Smooth muscle cell of the brain vasculature (primary cell): ENCODE measurements around the gene PRAC2.

ENCODE experiments used
- DNase-seq: peaks from one replicate; pipeline ENCODE4 v3.0.0-alpha.2; 2012; ENCODE audit warnings: low read depth, low spot score

Gene PRAC2

DNA sequence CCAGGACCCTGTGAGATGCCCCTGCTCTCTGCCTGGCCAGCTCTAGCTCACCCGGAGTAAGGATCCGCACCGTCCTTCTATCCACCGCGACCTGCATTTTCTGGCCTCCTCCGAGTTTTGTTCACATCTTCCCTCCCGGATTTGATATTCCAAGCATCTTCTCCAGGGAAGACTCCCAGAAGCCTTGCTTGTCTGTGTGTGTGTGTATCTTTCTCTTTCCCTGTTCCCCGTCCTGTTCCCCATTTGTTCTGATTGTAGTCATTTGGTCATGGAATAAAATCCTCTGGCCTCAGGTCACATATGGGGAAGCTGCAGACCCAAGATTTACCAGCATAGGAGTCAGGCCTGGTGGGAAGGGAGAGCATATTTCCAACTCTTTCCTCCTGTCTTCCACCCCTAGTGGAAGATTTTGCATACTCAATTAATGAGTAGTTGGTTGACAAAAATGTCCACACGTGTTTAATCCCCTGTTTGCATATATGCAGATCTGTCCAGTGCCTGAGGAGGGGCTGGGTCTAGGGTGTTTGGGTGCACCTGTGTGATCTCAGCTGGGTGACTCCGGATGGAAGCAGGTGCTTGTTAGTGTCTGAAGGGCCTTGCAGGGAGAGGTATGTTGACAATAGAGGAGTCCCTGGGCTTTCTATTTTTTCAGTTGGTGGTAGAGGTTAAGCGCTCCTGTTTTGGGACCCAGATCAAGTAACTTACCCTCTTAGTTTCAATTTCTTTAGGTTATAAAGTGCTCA is 2.5 kb upstream of the PRAC2 start:
- DNase-seq: no peak

DNA sequence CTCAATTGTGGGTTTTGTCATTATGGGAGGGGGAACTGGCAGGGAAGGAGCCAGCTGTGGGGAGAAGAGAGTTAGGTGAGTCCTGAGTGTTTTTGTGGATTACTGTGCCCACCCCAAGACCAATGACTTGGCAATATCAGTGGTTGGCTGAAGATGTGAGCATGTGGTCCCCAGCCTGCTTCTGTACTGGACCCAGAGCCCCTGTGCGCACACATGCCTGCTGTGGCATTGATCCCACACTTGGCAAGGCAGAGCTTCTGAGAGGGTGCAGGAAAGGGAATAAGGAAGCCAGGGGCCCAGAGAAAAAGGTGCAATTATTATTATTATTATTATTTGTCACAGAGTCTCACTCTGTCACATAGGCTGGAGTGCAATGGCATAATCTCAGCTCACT is 2.0 kb upstream of the PRAC2 start:
- DNase-seq: no peak

DNA sequence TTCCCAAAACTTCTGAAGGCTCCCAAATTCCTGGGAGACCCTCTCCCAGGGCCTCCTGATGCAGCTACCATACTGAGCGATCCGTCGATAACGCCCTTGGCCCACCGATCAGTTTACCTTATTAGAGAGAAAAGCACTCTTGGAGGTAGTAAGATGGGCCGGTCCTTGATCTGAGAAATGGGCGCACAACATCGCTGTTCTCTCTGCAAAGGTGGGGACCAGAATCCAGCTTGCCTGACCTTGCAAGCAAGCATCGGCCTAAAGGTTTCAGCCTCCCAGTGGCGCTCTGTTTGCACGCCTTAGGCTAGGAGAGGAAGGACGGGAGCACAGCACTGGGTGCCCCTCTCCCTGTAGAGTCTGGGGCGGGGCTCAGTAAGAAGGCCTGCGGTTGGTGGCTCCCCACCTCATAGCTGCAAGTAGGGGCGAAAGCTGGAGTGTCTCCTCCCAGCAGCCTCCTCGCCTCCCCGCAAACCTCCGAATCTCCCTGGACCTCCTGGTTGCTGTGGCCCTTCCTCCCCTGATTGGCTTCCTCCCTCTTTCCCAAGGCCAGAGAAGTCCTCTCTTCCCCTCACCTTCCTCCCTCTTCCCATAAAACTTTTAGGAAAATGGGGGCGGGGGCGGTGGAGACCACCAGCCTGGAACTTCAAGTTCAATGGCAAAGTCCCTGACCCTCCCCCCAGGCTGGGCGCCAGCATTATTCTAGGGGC is 631 bp upstream of the PRAC2 start, which contains the start of gene PRAC1:
Gene PRAC1 (minus strand): TSS at position 318 of the 707 bp plus-strand sequence. CDS start 126 bp downstream, at position 192.
- DNase-seq: no peak

DNA sequence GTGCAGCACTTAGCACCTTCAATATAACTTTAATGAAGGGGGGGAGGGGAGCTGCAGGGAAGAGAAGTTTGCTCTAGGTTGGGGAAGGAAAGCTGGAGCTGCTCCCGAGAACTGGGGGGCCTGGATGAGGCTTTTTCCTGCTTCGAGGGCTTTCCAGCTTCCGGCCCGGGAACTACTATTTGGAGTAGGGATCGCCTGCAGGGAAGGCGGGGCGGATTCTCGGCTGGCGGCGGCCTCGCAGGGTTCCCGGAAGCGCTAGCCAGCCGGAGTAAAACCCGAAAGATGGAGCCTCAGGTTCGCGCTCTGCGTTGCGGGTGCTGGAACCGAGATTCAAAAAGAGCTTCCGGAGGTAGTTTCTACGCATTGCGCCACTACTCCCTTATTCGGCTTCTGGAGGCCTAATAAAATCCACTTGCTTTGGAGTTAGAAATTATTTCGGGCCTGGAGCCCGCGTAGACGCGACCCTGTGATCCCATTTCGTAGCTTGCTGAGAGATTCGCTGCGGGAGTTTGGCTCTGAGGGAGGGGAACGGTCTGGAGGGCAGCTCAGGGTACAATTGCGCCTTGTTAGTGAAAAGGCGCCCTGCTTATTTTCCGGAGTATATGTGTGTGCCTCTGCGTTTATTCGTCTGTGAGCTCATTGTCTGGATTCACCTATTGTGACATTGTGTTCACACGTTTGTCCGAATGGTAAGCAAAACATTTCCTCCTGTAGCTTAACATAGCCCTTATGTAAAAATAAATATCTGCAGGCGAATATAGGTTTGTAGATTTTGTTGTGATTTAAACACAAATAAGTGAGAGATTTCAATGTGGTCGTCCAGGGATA is 652 bp downstream of the PRAC2 start:
- DNase-seq: no peak

DNA sequence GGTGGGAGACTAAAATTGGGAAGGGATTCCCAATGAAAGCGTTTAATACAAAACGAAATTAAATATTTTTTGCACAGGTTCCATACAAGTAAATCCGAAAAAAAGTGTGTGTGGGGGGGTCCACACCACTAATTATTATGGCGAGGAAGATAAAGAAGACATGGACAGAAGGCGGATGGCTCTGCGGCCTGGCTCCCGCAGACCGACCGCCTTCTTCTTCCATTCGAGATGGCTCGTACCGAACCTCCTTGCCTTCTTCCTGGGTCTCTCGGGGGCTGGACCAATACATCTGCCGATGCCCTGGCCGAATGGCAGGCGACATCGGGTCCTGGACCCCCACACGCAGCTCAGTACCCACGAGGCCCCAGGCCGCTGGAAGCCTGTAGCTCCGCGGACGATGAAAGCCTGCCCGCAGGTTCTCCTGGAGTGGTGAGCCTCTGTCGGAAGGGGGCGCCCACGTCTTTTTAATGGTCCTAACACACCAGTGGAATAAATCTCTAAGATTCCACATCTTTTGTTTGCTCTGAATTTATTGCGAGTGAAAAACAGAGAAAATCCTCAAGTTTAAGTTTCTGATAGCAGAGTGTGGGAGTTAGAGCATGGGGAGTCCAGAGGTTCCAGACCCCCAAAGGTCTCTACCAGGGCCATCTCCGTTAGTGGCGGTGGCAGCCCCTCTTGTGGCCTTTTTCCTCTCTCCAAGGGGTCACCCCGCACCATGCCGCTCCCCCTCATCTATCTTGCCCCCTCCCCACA is 1.4 kb downstream of the PRAC2 start:
- DNase-seq: peak; percentile 17

DNA sequence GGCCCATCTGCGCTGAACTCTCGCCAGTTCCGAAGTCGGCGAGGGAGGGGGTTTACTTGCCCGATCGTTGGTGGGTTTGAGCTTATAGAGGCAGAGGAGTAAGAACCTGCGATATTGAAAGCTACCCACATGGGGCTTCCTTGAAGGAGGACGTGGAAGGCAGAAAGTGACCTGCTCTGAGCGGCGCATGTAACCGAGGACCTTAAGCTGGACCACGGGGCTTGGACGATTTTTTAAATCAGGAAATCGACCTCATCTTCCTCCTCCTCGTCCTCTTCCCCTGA is 2.0 kb downstream of the PRAC2 start:
- DNase-seq: no peak

DNA sequence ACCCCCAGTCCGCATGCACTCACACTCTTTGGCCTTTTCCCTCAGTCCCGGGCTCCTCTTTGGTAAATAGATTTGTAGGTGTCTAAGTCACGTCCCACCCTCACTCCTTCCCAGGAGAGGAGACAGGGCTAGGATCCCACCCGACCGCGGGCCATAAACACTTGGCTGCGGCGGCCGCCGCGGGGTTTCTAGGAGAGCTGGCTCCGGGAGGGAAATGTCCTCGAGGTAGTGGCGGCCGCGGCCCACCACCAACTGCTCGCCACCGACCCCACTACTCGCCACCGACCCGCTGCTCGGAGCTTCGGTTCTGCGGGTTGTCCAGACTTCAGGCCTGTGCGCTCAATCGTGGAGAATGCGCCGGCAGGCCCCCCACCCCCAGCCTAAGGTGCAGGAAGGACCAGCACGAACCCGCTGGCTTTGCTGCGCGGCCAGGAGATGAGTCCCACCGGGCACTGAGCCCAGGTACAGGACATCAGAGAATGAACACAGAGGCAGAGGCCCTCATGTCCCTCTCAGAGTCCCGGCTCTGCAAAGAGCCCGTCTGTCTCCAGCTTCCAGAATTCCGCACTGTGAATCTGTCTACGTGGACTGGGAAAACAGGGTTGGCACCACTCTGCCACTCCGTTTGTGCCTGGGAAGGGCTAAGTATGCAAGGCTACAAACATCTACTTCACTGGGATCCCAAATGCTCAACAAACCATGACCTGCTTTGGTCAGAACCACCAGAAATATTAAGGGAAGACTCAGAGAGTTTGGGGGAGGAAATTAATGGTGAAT is 2.5 kb downstream of the PRAC2 start:
- DNase-seq: no peak

DNA sequence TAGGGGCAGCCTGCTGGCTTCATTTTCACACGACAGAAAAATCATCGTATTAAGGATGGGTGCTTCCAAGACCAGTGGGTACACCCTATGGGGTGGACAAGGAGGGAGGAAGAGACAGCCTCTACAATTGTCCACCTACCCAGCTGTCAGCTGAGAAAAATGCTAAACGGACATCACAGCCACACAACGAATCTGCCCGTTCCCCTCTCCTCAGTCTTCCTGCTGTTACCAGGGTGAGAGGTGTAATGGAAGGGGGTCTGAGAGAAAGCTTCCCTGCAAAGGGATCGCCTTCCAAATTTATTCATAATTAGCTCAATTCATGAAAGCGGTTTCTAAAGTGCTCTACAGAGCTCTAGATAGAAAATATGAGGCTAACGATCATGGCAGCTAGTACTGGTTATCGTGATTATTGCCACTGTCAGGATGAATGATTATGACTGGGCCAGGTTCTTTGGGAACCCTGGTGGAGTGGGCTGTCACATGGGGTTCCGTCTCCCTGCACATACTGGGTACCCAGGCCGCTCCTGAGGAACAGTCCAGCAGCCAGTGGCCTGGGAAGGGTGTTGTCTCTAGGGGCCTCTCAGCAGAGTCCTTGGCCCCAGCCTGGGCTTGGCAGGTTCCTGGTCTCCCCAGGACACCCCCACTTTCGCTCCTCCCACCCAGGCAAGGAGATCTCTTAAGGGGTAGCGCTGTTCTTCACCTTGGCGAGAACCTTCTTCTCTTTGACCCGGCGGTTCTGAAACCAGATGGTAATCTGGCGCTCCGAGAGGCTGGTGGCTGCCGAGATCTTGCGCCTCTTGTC is 3.3 kb downstream of the PRAC2 start:
- DNase-seq: no peak

DNA sequence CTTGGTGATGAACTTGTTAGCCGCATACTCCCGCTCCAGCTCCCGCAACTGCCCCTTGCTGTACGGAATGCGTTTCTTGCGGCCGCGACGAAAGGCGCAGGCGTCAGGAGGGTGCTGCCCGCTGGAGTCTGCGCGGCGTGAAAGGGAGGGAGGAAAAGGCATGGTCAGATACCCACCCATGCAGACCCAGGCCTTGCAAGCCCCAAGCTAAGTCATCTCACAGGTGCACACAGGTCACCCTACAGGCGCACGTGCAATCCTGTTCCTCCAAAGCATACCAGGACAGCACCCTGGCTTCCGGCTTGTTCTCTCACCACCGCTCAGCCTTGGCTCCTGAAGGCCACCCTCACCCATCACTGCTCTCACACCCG is 3.9 kb downstream of the PRAC2 start:
- DNase-seq: no peak

DNA sequence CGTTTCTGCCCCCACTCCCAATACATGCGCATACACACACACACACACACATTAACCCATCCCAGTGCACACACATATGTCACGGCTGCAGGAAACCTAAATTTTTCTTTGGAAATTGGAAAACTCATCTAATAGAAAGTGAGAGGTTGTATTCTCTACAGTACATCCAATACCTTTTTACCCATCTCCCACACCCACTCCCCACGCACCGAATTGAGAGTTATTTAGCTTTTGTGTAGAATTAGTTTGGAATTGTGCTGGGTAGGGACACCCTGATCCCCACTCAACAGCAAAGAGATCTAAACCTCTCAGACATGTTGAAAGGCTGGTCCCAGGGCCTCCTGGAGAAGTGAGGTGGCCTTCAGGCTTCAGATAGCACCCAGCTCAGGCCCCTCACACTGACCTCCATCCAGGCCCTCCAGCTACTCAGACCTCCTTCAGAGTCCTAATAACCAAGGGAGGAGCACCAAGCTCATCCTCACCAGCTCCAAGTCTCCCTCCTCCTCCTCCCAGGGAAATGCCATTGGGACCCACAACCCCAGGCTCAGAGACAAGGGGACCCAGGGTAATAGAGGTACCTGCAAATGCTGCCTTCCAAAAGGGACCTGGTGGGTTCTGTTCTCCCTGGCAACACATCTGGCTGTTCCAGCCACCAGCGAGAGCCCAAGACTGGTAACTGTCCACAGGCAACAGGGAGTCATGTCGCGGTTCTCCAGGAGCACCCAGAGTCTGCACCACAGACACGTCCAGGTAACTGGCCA is 4.6 kb downstream of the PRAC2 start:
- no peak for DNase-seq

DNA sequence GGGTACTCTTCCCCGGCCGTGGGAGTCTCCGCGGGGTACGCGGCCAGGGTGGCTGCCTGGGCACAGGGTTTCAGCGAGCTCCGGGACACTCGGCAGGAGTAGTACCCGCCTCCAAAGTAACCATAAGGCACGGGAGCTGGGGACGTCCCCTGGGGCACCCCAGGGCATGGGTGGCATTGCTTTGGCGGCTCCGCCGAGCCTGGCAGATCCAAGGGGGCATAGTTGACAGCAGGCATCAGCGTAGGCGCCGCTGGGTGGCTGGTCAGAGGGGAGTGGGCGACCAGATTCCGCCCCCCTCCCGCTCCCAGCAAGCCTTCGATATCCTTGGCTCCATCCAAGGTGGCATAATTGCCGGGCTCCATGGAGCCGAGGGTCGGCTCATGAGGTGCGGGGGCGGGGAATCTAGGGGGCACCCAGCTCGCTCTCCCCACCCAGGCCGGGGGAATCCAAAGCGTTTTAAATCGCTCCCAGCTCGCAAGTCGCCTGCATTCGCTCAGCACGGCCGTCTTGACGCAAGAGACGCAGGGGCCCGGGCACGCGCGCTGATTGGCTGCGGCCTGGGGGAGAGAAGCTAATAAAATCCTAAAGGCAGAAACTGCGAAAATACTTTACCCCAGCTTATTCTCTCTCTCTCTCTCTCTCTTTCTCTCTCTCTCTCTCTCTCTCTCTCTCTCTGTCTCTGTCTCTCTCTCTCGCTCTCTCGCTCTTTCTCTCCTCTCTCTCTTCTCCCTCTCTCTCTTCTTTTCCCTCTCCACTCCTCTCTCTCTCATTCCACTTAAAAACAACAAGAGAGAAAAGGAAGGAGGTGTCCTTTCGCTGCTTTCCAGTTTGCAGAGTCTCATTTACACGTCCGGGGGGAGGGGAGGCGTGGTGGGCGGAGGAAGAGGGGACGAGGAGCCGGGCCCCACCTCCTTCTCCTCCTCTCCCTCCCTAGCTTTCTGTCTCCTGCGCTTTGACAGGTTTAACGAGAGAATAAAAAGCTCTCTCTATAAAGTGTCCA is 5.5 kb downstream of the PRAC2 start, which contains the start of gene HOXB13:
Gene HOXB13 (minus strand): TSS at position 519 of the 1,000 bp plus-strand sequence. CDS start 157 bp downstream, at position 362.
- no peak for DNase-seq

DNA sequence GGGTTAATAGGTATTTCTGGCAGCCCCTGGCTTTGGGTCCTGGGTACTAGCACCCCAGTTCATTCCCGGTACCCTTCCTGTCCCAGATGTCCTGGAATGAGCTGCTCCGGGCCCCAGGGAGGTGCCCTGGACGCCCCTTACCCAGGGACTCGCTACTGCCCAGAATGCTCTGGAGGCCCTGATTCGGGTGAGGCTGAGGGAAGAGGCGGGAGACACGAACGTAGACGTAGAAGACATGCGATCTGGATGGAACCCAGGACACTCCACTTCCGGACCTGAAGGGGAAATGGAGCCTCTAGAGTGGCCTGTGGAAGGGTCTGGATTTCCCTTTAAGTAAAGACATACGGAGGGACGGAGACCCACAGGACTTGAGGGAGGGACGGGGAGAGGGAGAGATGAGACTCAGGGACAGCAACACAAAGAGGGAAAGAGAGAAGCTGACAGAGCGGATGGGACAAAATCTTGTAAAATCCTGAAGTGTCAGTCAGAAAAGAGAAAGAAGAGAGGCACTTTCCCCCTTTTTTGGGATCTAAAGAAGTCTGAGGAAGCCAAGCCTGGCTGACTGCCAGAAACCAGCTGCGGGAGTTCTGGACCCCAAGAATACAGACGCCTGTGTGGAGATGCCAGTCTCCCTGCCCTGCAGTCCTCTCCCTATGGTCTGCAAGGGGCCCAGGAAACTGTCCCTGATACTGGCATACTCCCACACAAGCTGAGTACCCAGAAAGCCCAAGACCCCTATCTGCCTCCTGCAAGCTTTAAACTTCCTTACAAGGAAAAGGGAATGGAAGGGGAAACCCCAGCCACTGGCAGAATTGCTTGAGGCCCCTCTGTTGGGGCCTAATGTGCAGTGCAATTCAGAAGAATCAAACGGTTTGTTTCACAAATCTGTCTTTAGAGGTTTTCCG is 6.6 kb downstream of the PRAC2 start:
- DNase-seq: no peak

DNA sequence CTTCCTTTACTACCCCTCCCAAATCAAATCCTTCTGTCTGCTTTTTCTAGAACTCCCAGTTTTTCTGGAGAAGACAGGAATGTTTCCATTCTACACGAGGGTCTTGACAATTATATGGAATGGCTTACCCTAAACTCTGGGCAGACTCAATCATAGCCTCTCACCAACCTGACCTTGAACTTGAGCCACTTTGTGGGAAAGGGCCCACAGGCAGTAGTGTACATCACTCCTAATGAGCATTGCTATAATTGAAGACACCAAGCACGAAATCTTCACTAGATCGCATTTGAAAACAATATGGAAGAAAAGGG is 7.2 kb downstream of the PRAC2 start:
- no peak for DNase-seq

DNA sequence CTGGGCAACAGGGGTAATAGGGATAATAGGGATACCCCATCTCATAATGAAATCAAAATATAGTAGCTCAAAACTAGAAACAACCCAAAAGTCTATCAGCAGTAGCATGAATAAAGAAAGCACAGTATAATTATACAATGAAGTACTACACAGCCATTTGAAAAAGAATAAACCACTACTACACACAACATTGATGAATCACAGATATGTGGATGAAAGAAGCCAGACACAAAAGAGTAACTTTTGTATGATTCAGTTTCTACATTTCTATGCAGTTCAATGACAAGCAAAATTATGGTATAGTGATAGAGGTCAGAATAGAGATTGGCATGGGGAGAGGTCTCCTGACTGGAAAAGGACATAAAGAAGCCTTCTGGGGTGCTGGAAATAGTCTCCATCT is 8.4 kb downstream of the PRAC2 start:
- DNase-seq: no peak

DNA sequence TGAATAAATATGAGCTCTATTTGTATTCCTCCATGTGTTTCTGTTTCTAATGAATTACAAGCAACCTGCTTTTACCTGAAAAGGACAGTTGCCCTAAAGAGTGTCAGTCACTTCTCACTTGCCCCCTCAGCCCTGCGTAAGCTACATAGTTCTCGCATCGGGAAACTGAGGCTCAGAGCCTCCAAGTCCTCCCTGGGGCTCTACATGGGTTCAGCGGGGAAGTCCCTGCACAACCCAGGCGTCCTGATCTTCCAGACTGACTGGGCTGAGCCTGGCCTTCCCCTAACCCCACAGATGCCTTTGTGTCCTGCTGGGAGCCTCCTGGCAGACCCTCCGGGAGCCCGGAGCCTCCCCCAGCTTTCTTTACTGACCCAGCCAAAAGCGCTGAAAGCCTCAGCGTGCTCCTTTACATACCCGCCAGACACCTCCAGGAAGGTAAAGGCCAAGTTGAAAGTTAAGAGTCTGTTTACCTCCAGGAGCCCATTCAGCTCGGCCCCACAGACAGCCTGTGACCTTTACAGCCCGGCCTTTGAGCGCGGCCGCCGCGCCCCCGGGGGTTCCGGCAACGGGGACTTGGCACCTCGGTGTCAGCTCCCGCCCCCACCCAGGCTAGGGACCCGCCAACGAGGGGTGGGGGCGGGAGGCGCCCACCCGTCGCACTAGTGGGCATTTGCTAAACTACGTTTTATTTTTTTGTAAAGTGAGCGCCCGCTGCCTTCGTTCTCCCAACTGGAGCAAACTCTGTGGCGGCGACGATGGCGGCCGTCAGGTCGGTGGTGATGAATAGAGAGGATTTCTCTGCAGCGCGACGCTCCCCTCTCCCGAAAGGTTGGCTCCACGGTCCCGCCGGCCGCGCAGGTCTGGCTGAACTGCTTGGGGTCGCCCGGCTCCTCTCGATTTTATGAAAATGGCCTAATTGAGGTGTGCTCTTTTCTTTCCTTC is 10.0 kb downstream of the PRAC2 start:
- DNase-seq: no peak

DNA sequence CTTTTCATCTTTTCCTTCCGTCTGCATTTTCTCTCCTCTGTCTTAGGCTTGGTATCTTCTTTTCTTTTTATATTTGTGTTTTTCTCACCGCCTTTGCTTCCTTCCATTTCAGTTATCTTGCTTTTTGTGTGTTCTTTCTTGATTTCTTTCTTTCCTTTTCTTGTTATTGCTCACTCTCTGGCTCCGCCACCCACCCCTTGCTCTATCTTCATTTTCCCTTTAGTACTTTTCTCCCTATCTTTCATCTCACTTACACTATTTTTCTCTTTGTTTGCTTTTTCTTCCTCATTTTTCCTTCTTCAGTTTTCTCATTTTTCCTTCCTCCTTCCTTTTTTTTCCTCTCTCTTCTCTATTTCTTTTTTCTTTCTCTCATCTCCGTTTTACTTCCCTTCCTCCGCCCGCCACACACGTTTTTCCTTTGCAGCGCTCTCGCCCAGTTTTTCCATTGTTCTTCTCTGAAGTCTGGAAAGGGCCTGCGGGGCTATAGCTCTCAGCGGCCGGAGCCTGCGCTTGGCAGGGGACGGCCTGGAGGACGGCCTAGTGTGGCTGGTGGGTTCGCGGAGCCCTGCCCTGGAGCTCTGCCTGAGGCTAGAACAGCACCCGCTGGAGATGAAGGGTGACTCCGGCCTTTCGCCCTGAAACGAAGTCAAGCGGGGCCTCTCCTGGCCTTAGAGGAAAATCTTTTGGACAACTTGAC is 10.8 kb downstream of the PRAC2 start:
- DNase-seq: no peak
